HepG2 (cell line): ENCODE results near the gene PPP1CA. TPM values are rescaled to one million over a fixed set of nuclear protein-coding genes. Genes with fewer than 3 reads are reported as not detected.

Experiments used
- ARNT2 ChIP-seq: sonication (generic); formaldehyde crosslinking; IDR thresholded peaks from 2 replicates; pipeline ENCODE4 v1.8.0; 2022; ENCODE audit warnings: mild to moderate bottlenecking, low read depth, missing genetic modification reagents, moderate library complexity
- ASH2L ChIP-seq: fragments of 300-600, 200-600 bp; sonication (generic); IDR thresholded peaks from 2 replicates; pipeline ENCODE4 v1.7.0; 2017; ENCODE audit warnings: low read depth, mild to moderate bottlenecking, moderate library complexity, mixed read lengths, low read length; ENCODE audit not compliant: insufficient read length
- BORCS8-MEF2B ChIP-seq: sonication (generic); formaldehyde crosslinking; IDR thresholded peaks from 2 replicates; pipeline ENCODE4 v1.8.0; 2022; ENCODE audit warnings: mild to moderate bottlenecking, missing genetic modification reagents
- CREBL2 ChIP-seq: sonication (generic); formaldehyde crosslinking; IDR thresholded peaks from 2 replicates; pipeline ENCODE4 v1.8.1; 2023; ENCODE audit warnings: missing genetic modification reagents, mild to moderate bottlenecking, borderline replicate concordance
- FOXK1 ChIP-seq: sonication (generic); formaldehyde crosslinking; IDR thresholded peaks from 2 replicates; pipeline ENCODE4 v1.4.0; 2020; ENCODE audit warnings: low read depth, missing genetic modification reagents, borderline replicate concordance
- HNRNPLL ChIP-seq: fragments of 200-400 bp; formaldehyde crosslinking; IDR thresholded peaks from 2 replicates; pipeline ENCODE4 v1.6.1; 2017; ENCODE audit warnings: mild to moderate bottlenecking, low read depth, low read length; ENCODE audit not compliant: poor library complexity, severe bottlenecking
- HOXA7 ChIP-seq: sonication (generic); formaldehyde crosslinking; IDR thresholded peaks from 2 replicates; pipeline ENCODE4 v1.8.1; 2022; ENCODE audit warnings: mild to moderate bottlenecking, missing genetic modification reagents, moderate library complexity
- MXI1 ChIP-seq: IDR thresholded peaks from 3 replicates; pipeline ENCODE4 v1.6.1; 2012; ENCODE audit warnings: low read depth, low read length, inconsistent platforms, borderline replicate concordance
- NFYB ChIP-seq: sonication (generic); formaldehyde crosslinking; IDR thresholded peaks from 2 replicates; pipeline ENCODE4 v1.4.0; 2020; ENCODE audit warnings: missing genetic modification reagents
- PHB2 ChIP-seq: fragments of 450-650 bp; IDR thresholded peaks from 2 replicates; pipeline ENCODE4 v1.6.1; 2018; ENCODE audit not compliant: partially characterized antibody
- RBFOX2 ChIP-seq: fragments of 200-400 bp; formaldehyde crosslinking; IDR thresholded peaks from 2 replicates; pipeline ENCODE4 v1.6.1; 2017; ENCODE audit warnings: low read depth, mild to moderate bottlenecking, low read length
- SALL1 ChIP-seq: sonication (generic); formaldehyde crosslinking; IDR thresholded peaks from 2 replicates; pipeline ENCODE4 v1.8.0; 2022; ENCODE audit warnings: mild to moderate bottlenecking, missing genetic modification reagents
- SETDB1 ChIP-seq: sonication (generic); formaldehyde crosslinking; IDR thresholded peaks from 2 replicates; pipeline ENCODE4 v1.5.1; 2020; ENCODE audit warnings: missing genetic modification reagents, mild to moderate bottlenecking, borderline replicate concordance
- SIN3B ChIP-seq: fragments of 150-350 bp; IDR thresholded peaks from 2 replicates; pipeline ENCODE4 v1.6.1; 2014; ENCODE audit warnings: low read length
- SMARCE1 ChIP-seq: fragments of 450-650 bp; IDR thresholded peaks from 2 replicates; pipeline ENCODE4 v1.6.1; 2017; ENCODE audit warnings: borderline replicate concordance
- SRSF1 ChIP-seq: fragments of 200-400 bp; formaldehyde crosslinking; optimal IDR thresholded peaks from 2 replicates; pipeline ENCODE3; 2017; ENCODE audit warnings: mild to moderate bottlenecking, low read depth, low read length, moderate library complexity
- TCF7L2 ChIP-seq: IDR thresholded peaks from 2 replicates; pipeline ENCODE4 v1.6.1; 2011; ENCODE audit warnings: mild to moderate bottlenecking, low read depth, low read length, moderate library complexity
- YEATS2 ChIP-seq: sonication (generic); formaldehyde crosslinking; IDR thresholded peaks from 2 replicates; pipeline ENCODE4 v1.4.0; 2020; ENCODE audit warnings: missing genetic modification reagents, borderline replicate concordance
- ZBTB42 ChIP-seq: sonication (generic); formaldehyde crosslinking; IDR thresholded peaks from 2 replicates; pipeline ENCODE4 v1.5.0; 2020; ENCODE audit warnings: mild to moderate bottlenecking, missing genetic modification reagents
- ZNF30 ChIP-seq: sonication (generic); formaldehyde crosslinking; IDR thresholded peaks from 2 replicates; pipeline ENCODE4 v1.5.0; 2020; ENCODE audit warnings: mild to moderate bottlenecking, missing genetic modification reagents
- ZNF468 ChIP-seq: sonication (generic); formaldehyde crosslinking; IDR thresholded peaks from 2 replicates; pipeline ENCODE4 v1.8.0; 2022; ENCODE audit warnings: mild to moderate bottlenecking, moderate library complexity, missing genetic modification reagents
- ZNF790 ChIP-seq: sonication (generic); formaldehyde crosslinking; IDR thresholded peaks from 2 replicates; pipeline ENCODE4 v1.8.0; 2022; ENCODE audit warnings: missing genetic modification reagents, mild to moderate bottlenecking, borderline replicate concordance
- polyA plus RNA-seq, 8 experiments: library from polyadenylated mRNA; depleted of rRNA in 3 of 8; stranded (reverse) in 7 of 8; unstranded in 1 of 8; fragments of >200 nt; fragmentation: Illumina TruSeq in 4 of 8; extraction: Trizol in 4 of 8; gene quantifications; 2 replicates each; pipeline versions ENCODE4 v1.2.1 to v1.2.3, GENCODE V29; 2011 to 2016; ENCODE audit warnings: low read depth in 4 of 8, missing spikeins in 1 of 8, mixed read lengths in 1 of 8; ENCODE audit not compliant: insufficient read depth in 1 of 8
- total RNA-seq, 5 experiments: library from RNA; depleted of rRNA; stranded (reverse); fragments of >200 nt; fragmentation: Illumina TruSeq; extraction: Trizol; gene quantifications; 2 replicates each; pipeline ENCODE4 v1.2.3, GENCODE V29; 2016; ENCODE audit warnings: low read depth in 1 of 5
- TF ChIP-seq, protein P1 (sequence below): sonication (generic); formaldehyde crosslinking; IDR thresholded peaks from 2 replicates; pipeline ENCODE4 v1.4.0; 2020; ENCODE audit warnings: mild to moderate bottlenecking, missing genetic modification reagents
- TF ChIP-seq, protein P2 (sequence below): sonication (generic); formaldehyde crosslinking; IDR thresholded peaks from 2 replicates; pipeline ENCODE4 v1.4.0; 2020; ENCODE audit warnings: low read depth, mild to moderate bottlenecking, missing genetic modification reagents
- TF ChIP-seq, protein P3 (sequence below): IDR thresholded peaks from 2 replicates; pipeline ENCODE4 v1.6.1; 2016; ENCODE audit warnings: mild to moderate bottlenecking, missing biosample characterization, missing genetic modification reagents
- TF ChIP-seq, protein P4 (sequence below): sonication (generic); formaldehyde crosslinking; IDR thresholded peaks from 2 replicates; pipeline ENCODE4 v1.4.0; 2020; ENCODE audit warnings: missing genetic modification reagents, borderline replicate concordance

PPP1CA gene
- total and polyA plus RNA-seq, 2 of the 13 experiments (the other 11 are each of a cell fraction or from before 2014, with no cell fraction given), result 149 to 170 TPM

DNA sequence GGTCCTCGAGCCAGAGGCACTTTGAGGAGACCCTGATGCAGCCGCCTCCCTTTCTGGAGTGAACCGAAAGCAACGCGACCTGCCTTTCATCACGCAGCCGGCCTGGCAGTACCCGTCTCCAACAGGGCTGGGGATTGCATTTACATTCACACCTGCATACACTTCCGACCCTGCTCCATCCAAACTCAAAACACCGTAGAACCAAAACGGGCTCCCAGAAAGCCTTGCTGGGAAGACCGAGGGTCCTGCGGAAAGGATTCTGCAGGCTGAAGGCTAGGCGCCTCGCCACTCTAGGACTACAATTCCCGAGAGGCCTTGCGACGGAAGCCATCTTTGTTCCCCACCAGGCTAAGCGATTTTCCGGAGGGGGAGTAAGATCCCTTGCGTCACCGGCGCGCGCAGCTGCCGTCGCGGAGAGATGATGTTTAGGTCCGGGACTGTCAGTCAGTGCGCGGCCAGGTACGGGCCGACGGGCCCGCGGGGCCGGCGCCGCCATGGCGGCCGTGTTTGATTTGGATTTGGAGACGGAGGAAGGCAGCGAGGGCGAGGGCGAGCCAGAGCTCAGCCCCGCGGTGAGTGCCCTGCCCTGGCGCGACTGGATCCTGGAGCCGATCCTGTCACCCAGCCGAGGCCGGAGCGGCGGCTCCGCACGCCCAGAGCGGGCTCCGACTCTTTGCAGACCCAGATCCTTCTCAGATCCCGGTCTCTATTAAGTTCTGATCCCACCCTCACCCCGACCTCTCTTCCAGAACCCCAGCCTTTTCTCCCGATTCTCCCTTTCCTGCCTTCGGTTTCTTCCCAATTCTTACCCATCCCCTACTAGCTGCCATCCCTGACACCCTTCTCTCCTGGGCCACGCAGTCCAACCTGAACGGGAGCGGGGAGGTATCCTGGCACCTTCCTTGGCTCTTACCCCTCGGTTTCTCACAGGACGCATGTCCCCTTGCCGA, 26.7 kb upstream of the PPP1CA start, which contains the start of gene RPS6KB2 (continued):
- TF ChIP-seq MXI1 (peak; percentile 89; the same call in 1 of the 3 replicates), ARNT2 (CRISPR knock-in tag) (no peak; the same call in 1 of the 2 replicates), ASH2L (peak; percentile 81), SRSF1 (peak; percentile 66), TCF7L2 (no peak), SALL1 (CRISPR knock-in tag) (peak; percentile 59), ZBTB42 (CRISPR knock-in tag) (peak; percentile 19; the same call in 1 of the 2 replicates), HNRNPLL (peak; percentile 82), SETDB1 (no peak), CREBL2 (CRISPR knock-in tag) (no peak), BORCS8-MEF2B (CRISPR knock-in tag) (0 out of 2 replicates have a peak, but pooled peaks have one; percentile 38), YEATS2 (CRISPR knock-in tag) (peak; percentile 97), HOXA7 (CRISPR knock-in tag) (no peak), SMARCE1 (no peak), NFYB (CRISPR knock-in tag) (peak; percentile 36; the same call in 1 of the 2 replicates), ZNF790 (CRISPR knock-in tag) (no peak), PHB2 (no peak), FOXK1 (CRISPR knock-in tag) (peak; percentile 95), RBFOX2 (peak; percentile 88), SIN3B (peak; percentile 87), ZNF468 (CRISPR knock-in tag) (no peak), ZNF30 (CRISPR knock-in tag) (no peak)
- TF ChIP-seq, protein P1, sequence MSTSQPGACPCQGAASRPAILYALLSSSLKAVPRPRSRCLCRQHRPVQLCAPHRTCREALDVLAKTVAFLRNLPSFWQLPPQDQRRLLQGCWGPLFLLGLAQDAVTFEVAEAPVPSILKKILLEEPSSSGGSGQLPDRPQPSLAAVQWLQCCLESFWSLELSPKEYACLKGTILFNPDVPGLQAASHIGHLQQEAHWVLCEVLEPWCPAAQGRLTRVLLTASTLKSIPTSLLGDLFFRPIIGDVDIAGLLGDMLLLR (CRISPR knock-in tag), result no peak; the same call in 1 of the 2 replicates
- TF ChIP-seq, protein P2, sequence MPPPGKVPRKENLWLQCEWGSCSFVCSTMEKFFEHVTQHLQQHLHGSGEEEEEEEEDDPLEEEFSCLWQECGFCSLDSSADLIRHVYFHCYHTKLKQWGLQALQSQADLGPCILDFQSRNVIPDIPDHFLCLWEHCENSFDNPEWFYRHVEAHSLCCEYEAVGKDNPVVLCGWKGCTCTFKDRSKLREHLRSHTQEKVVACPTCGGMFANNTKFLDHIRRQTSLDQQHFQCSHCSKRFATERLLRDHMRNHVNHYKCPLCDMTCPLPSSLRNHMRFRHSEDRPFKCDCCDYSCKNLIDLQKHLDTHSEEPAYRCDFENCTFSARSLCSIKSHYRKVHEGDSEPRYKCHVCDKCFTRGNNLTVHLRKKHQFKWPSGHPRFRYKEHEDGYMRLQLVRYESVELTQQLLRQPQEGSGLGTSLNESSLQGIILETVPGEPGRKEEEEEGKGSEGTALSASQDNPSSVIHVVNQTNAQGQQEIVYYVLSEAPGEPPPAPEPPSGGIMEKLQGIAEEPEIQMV (CRISPR knock-in tag), result 0 out of 2 replicates have a peak, but pooled peaks have one; percentile 50
- TF ChIP-seq, protein P3, sequence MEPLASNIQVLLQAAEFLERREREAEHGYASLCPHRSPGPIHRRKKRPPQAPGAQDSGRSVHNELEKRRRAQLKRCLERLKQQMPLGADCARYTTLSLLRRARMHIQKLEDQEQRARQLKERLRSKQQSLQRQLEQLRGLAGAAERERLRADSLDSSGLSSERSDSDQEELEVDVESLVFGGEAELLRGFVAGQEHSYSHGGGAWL, result peak; percentile 37; the same call in 1 of the 2 replicates
- TF ChIP-seq, protein P4, sequence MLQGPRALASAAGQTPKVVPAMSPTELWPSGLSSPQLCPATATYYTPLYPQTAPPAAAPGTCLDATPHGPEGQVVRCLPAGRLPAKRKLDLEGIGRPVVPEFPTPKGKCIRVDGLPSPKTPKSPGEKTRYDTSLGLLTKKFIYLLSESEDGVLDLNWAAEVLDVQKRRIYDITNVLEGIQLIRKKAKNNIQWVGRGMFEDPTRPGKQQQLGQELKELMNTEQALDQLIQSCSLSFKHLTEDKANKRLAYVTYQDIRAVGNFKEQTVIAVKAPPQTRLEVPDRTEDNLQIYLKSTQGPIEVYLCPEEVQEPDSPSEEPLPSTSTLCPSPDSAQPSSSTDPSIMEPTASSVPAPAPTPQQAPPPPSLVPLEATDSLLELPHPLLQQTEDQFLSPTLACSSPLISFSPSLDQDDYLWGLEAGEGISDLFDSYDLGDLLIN, result peak; percentile 77; the same call in 1 of the 2 replicates
